Measurements from ENCODE around the gene SND1. TPM values are rescaled to one million over a fixed set of nuclear protein-coding genes. Genes with fewer than 3 reads are reported as not detected.

The SND1 gene
- total and polyA plus RNA-seq, 2 donors from 2014 or later: 83.0 to 154 TPM

DNA sequence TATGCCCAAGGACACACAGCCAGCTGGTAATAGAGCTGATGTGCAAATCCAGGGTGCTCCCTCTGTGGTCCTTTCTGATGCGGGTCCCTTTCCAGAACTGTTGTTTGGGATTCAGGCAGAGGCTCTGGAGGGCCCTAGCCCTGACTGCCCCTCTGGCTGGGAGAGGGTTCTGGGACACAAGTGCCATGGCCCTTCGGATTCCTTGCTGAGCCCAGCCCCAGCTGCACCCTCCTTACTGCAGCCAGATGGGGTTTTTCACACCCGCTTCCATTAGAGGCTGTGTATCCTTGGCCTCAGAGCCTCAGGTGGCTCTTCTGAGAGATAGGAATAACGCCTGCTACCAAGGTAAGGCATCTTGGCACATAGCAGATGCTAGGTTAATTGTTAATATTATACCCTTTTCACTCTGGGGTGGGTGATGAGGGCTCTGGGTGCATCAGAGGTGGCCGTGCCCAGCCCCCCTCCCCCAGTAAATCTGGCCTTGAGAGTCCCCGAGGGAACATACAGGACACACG, 469.0 kb downstream of the SND1 start:
- FAIRE-seq: no peak
- Histone ChIP-seq H3K27ac (ENCODE audit: low read depth in 2 of 2, low read length in 2 of 2) (no peak overlapping the region), H3K4me1 (ENCODE audit: control insufficient read depth in 2 of 3, insufficient read depth in 2 of 3, low read depth in 1 of 3, low read length in 3 of 3) (peaks cover 0 to 2% (median 0%) of the 10 kb centered on the region in 3 donors), H3K9ac (ENCODE audit: low read length in 3 of 3) (no peak overlapping the region), H3K9me3 (ENCODE audit: control insufficient read depth in 2 of 3, insufficient read depth in 1 of 3, low read length in 3 of 3) (no peaks in the 10 kb centered on the region), H3K27me3 (ENCODE audit: control insufficient read depth, insufficient read depth, low read length) (no peaks in the 10 kb centered on the region), H3K4me3 (ENCODE audit: low read length in 3 of 3) (no peak overlapping the region), H3K36me3 (ENCODE audit: control insufficient read depth in 2 of 3, insufficient read depth in 3 of 3, low read length in 3 of 3) (no peaks in the 10 kb centered on the region)
- peak in 1 of 5 donors; percentile 33 for DNase-seq
- no peak for TF ChIP-seq CTCF (IDR thresholded peaks at IDR 0.05; ENCODE audit: borderline replicate concordance, extremely low read depth, insufficient read depth)
- intact Hi-C loops (cut with DNase I): no loop called here

DNA sequence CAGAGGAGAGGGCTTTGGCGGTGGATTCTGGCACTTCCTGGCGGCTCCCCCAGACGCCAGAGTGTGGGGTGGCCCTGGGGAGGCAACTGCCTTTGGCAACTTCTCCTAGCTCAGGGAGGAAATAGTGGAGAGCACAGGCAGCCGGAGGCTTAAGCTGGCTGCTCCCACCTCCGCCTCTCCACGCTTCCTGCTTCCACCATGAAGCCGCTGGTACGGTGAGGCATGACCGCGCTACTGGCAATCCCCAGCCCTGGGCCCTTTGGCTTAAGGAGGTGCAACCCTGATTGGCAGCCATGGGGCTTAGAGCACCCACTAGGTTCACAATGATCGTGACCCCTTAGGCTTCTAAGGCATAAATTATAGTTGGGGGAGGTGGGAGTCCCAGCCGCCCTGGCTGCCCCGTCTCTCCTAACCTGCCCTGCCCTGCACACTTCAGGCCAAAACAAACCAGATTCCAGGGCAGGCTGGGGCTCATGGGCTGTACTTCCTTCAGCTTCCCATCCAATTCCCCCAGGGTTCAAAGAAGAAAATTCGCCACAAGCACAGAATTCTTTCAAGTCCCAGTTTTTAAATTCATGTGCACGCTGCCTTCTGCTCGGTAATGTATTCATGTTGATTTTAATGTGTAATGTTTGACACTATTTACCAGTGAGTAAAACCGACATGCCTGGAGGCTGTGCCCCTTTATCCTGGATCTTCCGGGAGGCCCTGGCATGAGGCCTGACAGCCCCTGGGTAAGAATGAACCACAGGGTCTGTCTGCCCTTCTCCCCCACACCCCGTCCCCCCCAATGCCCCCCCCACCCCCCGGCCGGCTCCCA, 469.9 kb downstream of the SND1 start:
- FAIRE-seq (no peak), DNase-seq (peak; percentile 69 to 92 (median 78))
- no peak overlapping the region for H3K27ac ChIP-seq (ENCODE audit: low read depth in 2 of 2, low read length in 2 of 2)
- no peaks in the 10 kb centered on the region for H3K9me3 ChIP-seq (ENCODE audit: control insufficient read depth in 2 of 3, insufficient read depth in 1 of 3, low read length in 3 of 3)
- no peaks in the 10 kb centered on the region for H3K36me3 ChIP-seq (ENCODE audit: control insufficient read depth in 2 of 3, insufficient read depth in 3 of 3, low read length in 3 of 3)
- H3K4me3 ChIP-seq (ENCODE audit: low read length in 3 of 3): peak overlapping the region in 2 of 3 donors; percentile 6 to 26
- H3K27me3 ChIP-seq (ENCODE audit: control insufficient read depth, insufficient read depth, low read length): no peaks in the 10 kb centered on the region
- intact Hi-C loops (cut with DNase I): no loop called here
- peaks cover 0 to 2% (median 0%) of the 10 kb centered on the region in 3 donors for H3K4me1 ChIP-seq (ENCODE audit: control insufficient read depth in 2 of 3, insufficient read depth in 2 of 3, low read depth in 1 of 3, low read length in 3 of 3)
- H3K9ac ChIP-seq (ENCODE audit: low read length in 3 of 3): no peak overlapping the region
- TF ChIP-seq CTCF (IDR thresholded peaks at IDR 0.05; ENCODE audit: borderline replicate concordance, extremely low read depth, insufficient read depth): no peak

DNA sequence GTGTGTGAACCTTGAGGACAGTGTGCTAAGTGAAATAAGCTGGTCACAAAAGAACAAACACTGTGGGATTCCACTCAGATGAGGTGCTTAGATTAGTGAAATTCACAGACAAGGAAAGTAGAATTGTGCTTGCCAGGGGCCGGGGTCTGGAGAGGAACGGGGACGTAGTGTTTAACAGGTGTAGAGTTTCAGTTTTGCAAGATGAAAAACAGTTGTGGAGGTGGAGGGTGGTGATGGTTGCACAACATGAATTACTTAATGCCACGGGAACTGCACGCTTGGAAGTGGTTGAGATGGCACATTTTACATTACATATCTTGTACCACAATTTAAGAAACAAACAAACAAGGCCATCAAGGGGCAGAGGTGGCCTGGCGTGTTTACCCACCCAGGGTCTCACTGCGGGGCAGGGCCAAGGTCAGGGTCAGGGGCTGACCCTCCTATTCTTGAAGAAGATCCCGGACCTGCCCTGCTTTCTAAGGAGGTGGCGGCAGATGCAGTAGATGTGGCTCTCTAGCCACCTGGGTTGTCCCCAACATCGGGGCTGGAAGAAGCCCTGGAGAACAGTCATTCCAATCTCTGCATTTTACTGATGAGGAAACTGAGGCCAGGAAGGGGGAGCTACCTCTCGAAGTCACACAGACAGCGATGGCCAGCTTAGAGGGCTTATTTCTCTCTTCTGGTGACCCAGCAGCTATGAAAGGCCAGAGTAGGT, 470.7 kb downstream of the SND1 start:
- TF ChIP-seq CTCF (IDR thresholded peaks at IDR 0.05; ENCODE audit: borderline replicate concordance, extremely low read depth, insufficient read depth): no peak
- Histone ChIP-seq H3K36me3 (ENCODE audit: control insufficient read depth in 2 of 3, insufficient read depth in 3 of 3, low read length in 3 of 3) (no peaks in the 10 kb centered on the region), H3K9me3 (ENCODE audit: control insufficient read depth in 2 of 3, insufficient read depth in 1 of 3, low read length in 3 of 3) (no peaks in the 10 kb centered on the region), H3K4me1 (ENCODE audit: control insufficient read depth in 2 of 3, insufficient read depth in 2 of 3, low read depth in 1 of 3, low read length in 3 of 3) (peaks cover 0 to 2% (median 0%) of the 10 kb centered on the region in 3 donors), H3K4me3 (ENCODE audit: low read length in 3 of 3) (no peak overlapping the region), H3K27me3 (ENCODE audit: control insufficient read depth, insufficient read depth, low read length) (no peaks in the 10 kb centered on the region), H3K27ac (ENCODE audit: low read depth in 2 of 2, low read length in 2 of 2) (no peak overlapping the region), H3K9ac (ENCODE audit: low read length in 3 of 3) (no peak overlapping the region)
- intact Hi-C loops (cut with DNase I): no loop called here
- DNase-seq (peak in 1 of 5 donors; percentile 40), FAIRE-seq (no peak)

Data from kidney (tissue), 14 donors.